ENCODE measurements around the gene ZNF341.

The ZNF341 gene

GRCh38 chr20:33829636-33830035 lies 97.8 kb downstream of the ZNF341 start:
- no peak for TF ChIP-seq EZH2phosphoT487 (IDR thresholded peaks at IDR 0.05; ENCODE audit: low read length)
- TF ChIP-seq, protein P1, sequence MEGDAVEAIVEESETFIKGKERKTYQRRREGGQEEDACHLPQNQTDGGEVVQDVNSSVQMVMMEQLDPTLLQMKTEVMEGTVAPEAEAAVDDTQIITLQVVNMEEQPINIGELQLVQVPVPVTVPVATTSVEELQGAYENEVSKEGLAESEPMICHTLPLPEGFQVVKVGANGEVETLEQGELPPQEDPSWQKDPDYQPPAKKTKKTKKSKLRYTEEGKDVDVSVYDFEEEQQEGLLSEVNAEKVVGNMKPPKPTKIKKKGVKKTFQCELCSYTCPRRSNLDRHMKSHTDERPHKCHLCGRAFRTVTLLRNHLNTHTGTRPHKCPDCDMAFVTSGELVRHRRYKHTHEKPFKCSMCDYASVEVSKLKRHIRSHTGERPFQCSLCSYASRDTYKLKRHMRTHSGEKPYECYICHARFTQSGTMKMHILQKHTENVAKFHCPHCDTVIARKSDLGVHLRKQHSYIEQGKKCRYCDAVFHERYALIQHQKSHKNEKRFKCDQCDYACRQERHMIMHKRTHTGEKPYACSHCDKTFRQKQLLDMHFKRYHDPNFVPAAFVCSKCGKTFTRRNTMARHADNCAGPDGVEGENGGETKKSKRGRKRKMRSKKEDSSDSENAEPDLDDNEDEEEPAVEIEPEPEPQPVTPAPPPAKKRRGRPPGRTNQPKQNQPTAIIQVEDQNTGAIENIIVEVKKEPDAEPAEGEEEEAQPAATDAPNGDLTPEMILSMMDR (IDR thresholded peaks at IDR 0.05; ENCODE audit: low read length) = no peak
- TF ChIP-seq EZH2 (optimal IDR thresholded peaks at IDR 0.05; ENCODE audit: low read depth, low read length) = no peak
- Histone ChIP-seq H3K9me2 (replicated peaks; ENCODE audit: insufficient read depth, low read length) (no peaks in the 10 kb centered on the region), H3K4me2 (ENCODE audit: low read depth, low read length) (peak overlapping the region; percentile 68), H3F3A (ENCODE audit: insufficient read depth, low read length) (peaks cover 78% of the 10 kb centered on the region), H3K36me3 (replicated peaks; ENCODE audit: insufficient read depth, low read length) (peaks cover 21% of the 10 kb centered on the region), H3K27ac (ENCODE audit: low read length) (peak overlapping the region; percentile 83; the same call in 1 of the 2 replicates), H3K79me2 (ENCODE audit: low read length) (peaks cover 100% of the 10 kb centered on the region), H3K9me3 (replicated peaks; ENCODE audit: insufficient read depth, low read length) (no peaks in the 10 kb centered on the region), H2AFZ (ENCODE audit: low read length) (no peak overlapping the region), H3K9ac (ENCODE audit: low read length) (no peak overlapping the region; the same call in 1 of the 2 replicates), H3K4me1 (ENCODE audit: low read length) (peaks cover 85% of the 10 kb centered on the region), H4K20me1 (ENCODE audit: insufficient read depth, low read length) (no peaks in the 10 kb centered on the region), H3K4me3 (ENCODE audit: low read length) (no peak overlapping the region), H3K27me3 (replicated peaks; ENCODE audit: insufficient read depth, low read length) (no peaks in the 10 kb centered on the region)
- DNase-seq = no peak

GRCh38 chr20:33830371-33830770 lies 98.6 kb downstream of the ZNF341 start:
- Histone ChIP-seq H3F3A (ENCODE audit: insufficient read depth, low read length) (peaks cover 78% of the 10 kb centered on the region), H3K4me1 (ENCODE audit: low read length) (peaks cover 85% of the 10 kb centered on the region), H3K79me2 (ENCODE audit: low read length) (peaks cover 100% of the 10 kb centered on the region), H4K20me1 (ENCODE audit: insufficient read depth, low read length) (no peaks in the 10 kb centered on the region), H3K27ac (ENCODE audit: low read length) (peak overlapping the region; percentile 83; the same call in 1 of the 2 replicates), H2AFZ (ENCODE audit: low read length) (no peak overlapping the region), H3K27me3 (replicated peaks; ENCODE audit: insufficient read depth, low read length) (no peaks in the 10 kb centered on the region), H3K9me2 (replicated peaks; ENCODE audit: insufficient read depth, low read length) (no peaks in the 10 kb centered on the region), H3K4me3 (ENCODE audit: low read length) (no peak overlapping the region), H3K4me2 (ENCODE audit: low read depth, low read length) (no peak overlapping the region), H3K9ac (ENCODE audit: low read length) (no peak overlapping the region), H3K9me3 (replicated peaks; ENCODE audit: insufficient read depth, low read length) (no peaks in the 10 kb centered on the region), H3K36me3 (replicated peaks; ENCODE audit: insufficient read depth, low read length) (peaks cover 25% of the 10 kb centered on the region)
- no peak for DNase-seq
- no peak for TF ChIP-seq EZH2phosphoT487 (IDR thresholded peaks at IDR 0.05; ENCODE audit: low read length)
- TF ChIP-seq, protein P1 (IDR thresholded peaks at IDR 0.05; ENCODE audit: low read length) = no peak

- no peak for DNase-seq
- Histone ChIP-seq H3K27me3 (replicated peaks; ENCODE audit: insufficient read depth, low read length) (no peaks in the 10 kb centered on the region), H3K27ac (ENCODE audit: low read length) (no peak overlapping the region; the same call in 1 of the 2 replicates), H3K4me3 (ENCODE audit: low read length) (no peak overlapping the region), H2AFZ (ENCODE audit: low read length) (no peak overlapping the region), H3K9me3 (replicated peaks; ENCODE audit: insufficient read depth, low read length) (no peaks in the 10 kb centered on the region), H3K9me2 (replicated peaks; ENCODE audit: insufficient read depth, low read length) (no peaks in the 10 kb centered on the region), H3K4me2 (ENCODE audit: low read depth, low read length) (no peak overlapping the region), H3K36me3 (replicated peaks; ENCODE audit: insufficient read depth, low read length) (peaks cover 32% of the 10 kb centered on the region), H3K9ac (ENCODE audit: low read length) (no peak overlapping the region), H4K20me1 (ENCODE audit: insufficient read depth, low read length) (no peaks in the 10 kb centered on the region), H3K4me1 (ENCODE audit: low read length) (peaks cover 85% of the 10 kb centered on the region), H3F3A (ENCODE audit: insufficient read depth, low read length) (peaks cover 78% of the 10 kb centered on the region), H3K79me2 (ENCODE audit: low read length) (peaks cover 100% of the 10 kb centered on the region)
- TF ChIP-seq EZH2phosphoT487 (IDR thresholded peaks at IDR 0.05; ENCODE audit: low read length) (no peak), EZH2 (optimal IDR thresholded peaks at IDR 0.05; ENCODE audit: low read depth, low read length) (no peak)
- TF ChIP-seq, protein P1 (IDR thresholded peaks at IDR 0.05; ENCODE audit: low read length) = no peak
Measured at GRCh38 chr20:33832103-33832804, 100.5 kb downstream of the ZNF341 start.

Measured in MM.1S (cell line).